Measurements from ENCODE around the gene EPN1.

Gene EPN1

GRCh38 chr19:55635334-55635717 is 39.7 kb upstream of the EPN1 start:
- TF ChIP-seq FOXM1 (IDR thresholded peaks at IDR 0.05; ENCODE audit: borderline replicate concordance, low read depth) (no peak), YY1 (IDR thresholded peaks at IDR 0.05; ENCODE audit: low read depth) (no peak), RAD21 (IDR thresholded peaks at IDR 0.05; ENCODE audit: low read depth) (no peak), TAF1 (IDR thresholded peaks at IDR 0.05; ENCODE audit: low read depth) (no peak), NFIC (IDR thresholded peaks at IDR 0.05) (no peak), TEAD4 (IDR thresholded peaks at IDR 0.05) (no peak)
- TF ChIP-seq, protein P1, sequence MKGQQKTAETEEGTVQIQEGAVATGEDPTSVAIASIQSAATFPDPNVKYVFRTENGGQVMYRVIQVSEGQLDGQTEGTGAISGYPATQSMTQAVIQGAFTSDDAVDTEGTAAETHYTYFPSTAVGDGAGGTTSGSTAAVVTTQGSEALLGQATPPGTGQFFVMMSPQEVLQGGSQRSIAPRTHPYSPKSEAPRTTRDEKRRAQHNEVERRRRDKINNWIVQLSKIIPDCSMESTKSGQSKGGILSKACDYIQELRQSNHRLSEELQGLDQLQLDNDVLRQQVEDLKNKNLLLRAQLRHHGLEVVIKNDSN (IDR thresholded peaks at IDR 0.05): no peak

DNA sequence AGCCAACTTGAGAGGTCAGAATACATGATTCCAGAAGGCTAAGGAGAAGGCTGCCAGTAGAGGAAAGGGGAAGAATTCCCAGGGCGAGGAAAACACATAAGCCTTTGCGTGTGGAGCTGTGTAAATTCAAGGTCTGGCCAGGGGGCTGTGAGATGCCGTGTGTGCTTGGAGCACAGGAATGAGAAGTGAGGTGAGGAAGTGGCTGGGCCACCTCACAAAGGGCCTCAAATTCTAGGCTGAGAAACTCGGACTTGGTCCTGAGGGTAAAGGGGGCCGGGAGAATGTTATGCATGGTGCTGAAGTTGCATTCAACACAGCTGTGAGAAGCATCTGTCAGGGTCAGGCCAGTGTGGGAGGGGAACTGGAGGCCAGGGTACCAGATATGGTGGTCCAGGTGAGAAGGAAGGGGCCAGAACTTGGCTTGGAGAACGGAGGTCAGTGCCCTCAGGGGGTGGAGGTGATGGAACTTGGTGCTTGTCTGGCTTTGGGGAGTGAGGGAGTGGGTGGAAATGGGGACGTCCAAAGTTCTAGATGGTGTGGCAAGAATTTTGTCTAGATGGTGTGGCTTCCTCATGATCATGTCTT is 39.1 kb upstream of the EPN1 start:
- TF ChIP-seq TCF12 (IDR thresholded peaks at IDR 0.05; ENCODE audit: low read depth) (no peak), EP300 (IDR thresholded peaks at IDR 0.05; ENCODE audit: borderline replicate concordance) (no peak), TAF1 (IDR thresholded peaks at IDR 0.05; ENCODE audit: low read depth) (no peak), TEAD4 (IDR thresholded peaks at IDR 0.05) (no peak), EGR1 (IDR thresholded peaks at IDR 0.05) (no peak), CEBPB (IDR thresholded peaks at IDR 0.05) (no peak), YY1 (IDR thresholded peaks at IDR 0.05; ENCODE audit: low read depth) (no peak)
- TF ChIP-seq, protein P2, sequence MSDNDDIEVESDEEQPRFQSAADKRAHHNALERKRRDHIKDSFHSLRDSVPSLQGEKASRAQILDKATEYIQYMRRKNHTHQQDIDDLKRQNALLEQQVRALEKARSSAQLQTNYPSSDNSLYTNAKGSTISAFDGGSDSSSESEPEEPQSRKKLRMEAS (IDR thresholded peaks at IDR 0.05): no peak

- TF ChIP-seq NFIC (IDR thresholded peaks at IDR 0.05) (no peak), RAD21 (IDR thresholded peaks at IDR 0.05; ENCODE audit: low read depth) (no peak), ZBTB7A (IDR thresholded peaks at IDR 0.05; ENCODE audit: low read depth) (no peak), EP300 (IDR thresholded peaks at IDR 0.05; ENCODE audit: borderline replicate concordance) (no peak), TCF12 (IDR thresholded peaks at IDR 0.05; ENCODE audit: low read depth) (no peak), EGR1 (IDR thresholded peaks at IDR 0.05) (no peak), TAF1 (IDR thresholded peaks at IDR 0.05; ENCODE audit: low read depth) (no peak), CREB1 (IDR thresholded peaks at IDR 0.05; ENCODE audit: low read depth) (no peak)
- TF ChIP-seq, protein P1 (IDR thresholded peaks at IDR 0.05): no peak
- TF ChIP-seq, protein P2 (IDR thresholded peaks at IDR 0.05): no peak
These were observed 38.3 kb upstream of the EPN1 start for GRCh38 chr19:55636723-55637122.

- TF ChIP-seq CEBPB (IDR thresholded peaks at IDR 0.05) (no peak), TAF1 (IDR thresholded peaks at IDR 0.05; ENCODE audit: low read depth) (no peak), REST (IDR thresholded peaks at IDR 0.05; ENCODE audit: low read depth) (no peak)
- TF ChIP-seq, protein P2 (IDR thresholded peaks at IDR 0.05): no peak
These were observed 37.5 kb upstream of the EPN1 start for GRCh38 chr19:55637534-55637933.

- TF ChIP-seq CEBPB (IDR thresholded peaks at IDR 0.05) (no peak), CREB1 (IDR thresholded peaks at IDR 0.05; ENCODE audit: low read depth) (no peak), REST (IDR thresholded peaks at IDR 0.05; ENCODE audit: low read depth) (no peak), TAF1 (IDR thresholded peaks at IDR 0.05; ENCODE audit: low read depth) (no peak), EP300 (IDR thresholded peaks at IDR 0.05; ENCODE audit: borderline replicate concordance) (no peak), FOXM1 (IDR thresholded peaks at IDR 0.05; ENCODE audit: borderline replicate concordance, low read depth) (no peak), YY1 (IDR thresholded peaks at IDR 0.05; ENCODE audit: low read depth) (0 out of 2 replicates have a peak, but pooled peaks have one; percentile 62), NFIC (IDR thresholded peaks at IDR 0.05) (no peak)
- TF ChIP-seq, protein P1 (IDR thresholded peaks at IDR 0.05): no peak
These were observed 36.1 kb upstream of the EPN1 start for GRCh38 chr19:55638864-55639359.

Measured in Ishikawa (cell line).